Astrocyte of the cerebellum (primary cell): ENCODE measurements around the gene SLC10A7.

Experiments
- DNase-seq: peaks from one replicate; pipeline ENCODE4 v3.0.0-alpha.2; 2011; ENCODE audit warnings: low read depth
- H3K4me3 ChIP-seq: 2 replicates; pipeline ENCODE4 v1.5.1; 2011; ENCODE audit warnings: mild to moderate bottlenecking, low read depth, low read length, moderate library complexity
- in situ Hi-C: cut with HindIII; loops from 2 replicates; pipeline ENCODE4 v1.10.0; 2017; ENCODE audit warnings: low sequenced_read_pairs
- TF ChIP-seq, protein P1 (sequence below): IDR thresholded peaks from 2 replicates; pipeline ENCODE4 v1.5.1; 2012; ENCODE audit warnings: low read length, low read depth, moderate library complexity, mild to moderate bottlenecking; ENCODE audit errors: missing control alignments

Gene SLC10A7

DNA sequence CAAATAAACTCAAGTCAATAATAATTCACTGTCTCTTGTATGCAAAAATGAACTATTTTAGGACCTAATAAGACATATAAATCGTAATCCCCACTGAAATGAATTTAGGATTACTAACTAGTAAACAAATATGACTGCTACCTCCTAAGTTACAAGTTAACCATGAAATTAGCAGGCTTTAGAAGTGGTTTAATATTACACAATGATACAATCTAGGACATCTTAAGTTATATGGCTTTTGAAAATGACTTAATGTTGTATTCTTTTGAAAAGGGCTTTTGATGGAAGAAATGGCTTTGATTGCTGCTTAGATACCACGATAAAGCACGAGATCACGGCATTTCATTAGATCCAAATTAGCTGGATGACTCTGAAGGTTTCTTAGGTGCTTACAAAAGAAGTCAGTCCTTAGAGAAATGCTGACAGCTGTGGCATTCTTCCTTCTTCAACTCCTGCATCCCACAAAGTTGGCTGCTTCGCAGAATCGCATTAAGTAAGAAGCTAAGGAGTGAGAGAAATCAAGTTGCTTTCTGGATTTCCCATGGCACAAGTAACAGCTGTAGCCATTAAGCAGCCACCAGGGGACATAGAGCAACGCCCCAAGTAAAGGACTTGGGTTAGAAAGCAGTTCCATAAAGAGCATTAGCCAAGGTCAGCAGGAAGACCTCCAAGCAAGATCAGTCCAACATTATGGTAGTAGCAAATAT is 6.9 kb downstream of the SLC10A7 start:
- H3K4me3 ChIP-seq: no peak overlapping the region
- TF ChIP-seq, protein P1, sequence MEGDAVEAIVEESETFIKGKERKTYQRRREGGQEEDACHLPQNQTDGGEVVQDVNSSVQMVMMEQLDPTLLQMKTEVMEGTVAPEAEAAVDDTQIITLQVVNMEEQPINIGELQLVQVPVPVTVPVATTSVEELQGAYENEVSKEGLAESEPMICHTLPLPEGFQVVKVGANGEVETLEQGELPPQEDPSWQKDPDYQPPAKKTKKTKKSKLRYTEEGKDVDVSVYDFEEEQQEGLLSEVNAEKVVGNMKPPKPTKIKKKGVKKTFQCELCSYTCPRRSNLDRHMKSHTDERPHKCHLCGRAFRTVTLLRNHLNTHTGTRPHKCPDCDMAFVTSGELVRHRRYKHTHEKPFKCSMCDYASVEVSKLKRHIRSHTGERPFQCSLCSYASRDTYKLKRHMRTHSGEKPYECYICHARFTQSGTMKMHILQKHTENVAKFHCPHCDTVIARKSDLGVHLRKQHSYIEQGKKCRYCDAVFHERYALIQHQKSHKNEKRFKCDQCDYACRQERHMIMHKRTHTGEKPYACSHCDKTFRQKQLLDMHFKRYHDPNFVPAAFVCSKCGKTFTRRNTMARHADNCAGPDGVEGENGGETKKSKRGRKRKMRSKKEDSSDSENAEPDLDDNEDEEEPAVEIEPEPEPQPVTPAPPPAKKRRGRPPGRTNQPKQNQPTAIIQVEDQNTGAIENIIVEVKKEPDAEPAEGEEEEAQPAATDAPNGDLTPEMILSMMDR: no peak
- in situ Hi-C loops: no loop called here

DNA sequence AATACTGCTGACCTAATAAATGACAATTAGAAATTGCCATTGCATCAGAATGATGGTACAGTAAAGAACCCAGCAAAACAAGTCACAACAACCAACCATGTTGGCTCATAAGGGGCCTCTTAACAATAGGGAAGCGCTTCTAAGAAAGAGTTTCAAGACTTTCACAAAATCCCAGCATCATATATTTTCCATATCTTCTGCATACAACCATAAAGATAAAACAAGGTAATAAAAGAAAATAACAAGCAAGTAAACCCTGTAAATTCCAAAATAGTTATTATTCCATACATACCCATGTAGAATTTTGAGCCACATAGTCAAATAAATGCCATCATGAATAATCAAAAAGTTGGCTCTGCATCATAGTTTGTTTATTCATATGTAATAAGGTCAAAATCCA is 8.2 kb downstream of the SLC10A7 start:
- TF ChIP-seq, protein P1: no peak
- H3K4me3 ChIP-seq: no peak overlapping the region
- in situ Hi-C loops: no loop called here
- no peak for DNase-seq

More for the DNA sequence above, 6.9 kb downstream of the SLC10A7 start:
- DNase-seq: no peak

DNA sequence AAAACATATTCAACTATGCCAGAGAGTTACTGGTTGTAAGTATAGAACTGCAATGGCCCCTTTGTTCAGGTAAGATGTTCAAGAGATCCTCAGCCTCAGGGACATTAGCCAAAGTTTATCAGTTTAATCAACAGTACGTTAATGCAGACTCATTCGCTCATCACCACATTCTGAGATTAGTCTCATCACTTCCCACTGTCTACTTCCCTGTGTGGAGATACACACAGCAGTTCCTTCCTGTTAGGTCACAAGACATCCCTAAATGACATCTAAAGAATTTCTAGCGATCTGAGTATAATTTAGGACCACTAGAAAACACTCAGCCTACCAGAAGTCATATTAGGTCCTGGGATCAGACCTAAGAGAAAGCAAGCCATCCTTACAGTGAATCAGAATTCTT is 10.4 kb downstream of the SLC10A7 start:
- in situ Hi-C loops: no loop called here
- no peak for DNase-seq
- TF ChIP-seq, protein P1: no peak
- no peak overlapping the region for H3K4me3 ChIP-seq

DNA sequence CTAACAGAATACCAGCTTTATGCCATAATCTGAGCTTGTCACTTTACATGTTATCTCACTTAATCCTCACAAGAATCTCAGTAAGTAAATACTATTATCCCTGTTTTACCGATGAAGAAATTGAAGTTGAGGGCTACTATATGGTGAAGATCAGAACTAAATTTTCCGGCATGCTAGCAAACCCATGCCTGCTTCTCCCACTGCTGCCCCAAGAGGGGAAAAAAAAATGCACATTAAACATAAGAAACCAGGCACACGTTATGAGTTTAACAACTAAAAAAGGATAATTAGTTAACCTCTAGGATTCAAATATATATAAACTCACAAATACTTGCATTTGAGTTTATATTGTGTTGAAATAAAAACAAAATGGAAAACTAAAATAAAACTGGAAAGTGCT is 10.8 kb downstream of the SLC10A7 start:
- in situ Hi-C loops: no loop called here
- DNase-seq: no peak
- H3K4me3 ChIP-seq: no peak overlapping the region
- TF ChIP-seq, protein P1: peak; percentile 14

DNA sequence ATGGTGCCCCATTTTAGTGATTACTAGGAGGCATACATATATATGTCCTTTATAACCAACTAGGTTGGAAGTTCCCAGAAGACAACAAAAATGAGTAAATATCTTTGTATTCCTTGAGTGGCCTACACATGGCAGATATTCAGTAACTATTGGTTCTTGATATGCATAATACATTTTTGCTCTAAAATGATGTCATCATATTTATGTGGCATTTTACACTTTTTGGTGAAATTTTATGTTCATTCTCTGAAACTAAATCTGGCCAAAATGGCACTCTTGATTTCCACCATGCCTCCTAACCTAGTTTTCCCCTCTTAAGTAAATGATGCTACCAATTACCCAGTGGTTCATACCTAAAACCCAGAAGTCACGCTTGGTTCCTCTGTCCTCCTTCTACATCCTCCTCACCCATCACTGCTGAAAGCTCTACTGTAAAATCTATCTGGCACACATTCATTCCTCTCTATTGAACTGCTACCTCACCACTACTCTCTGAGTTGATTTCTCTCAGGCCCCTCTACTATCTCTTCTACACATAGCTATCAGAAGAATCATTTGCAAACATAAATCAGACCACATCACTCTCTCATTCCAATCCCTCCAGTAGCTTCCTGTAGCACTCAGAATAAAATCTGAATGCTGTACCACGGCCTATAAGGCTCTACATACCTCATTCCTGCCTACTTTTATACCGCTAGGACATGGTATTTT is 13.4 kb downstream of the SLC10A7 start:
- in situ Hi-C loops: no loop called here
- DNase-seq: no peak
- H3K4me3 ChIP-seq: no peak overlapping the region
- TF ChIP-seq, protein P1: no peak

DNA sequence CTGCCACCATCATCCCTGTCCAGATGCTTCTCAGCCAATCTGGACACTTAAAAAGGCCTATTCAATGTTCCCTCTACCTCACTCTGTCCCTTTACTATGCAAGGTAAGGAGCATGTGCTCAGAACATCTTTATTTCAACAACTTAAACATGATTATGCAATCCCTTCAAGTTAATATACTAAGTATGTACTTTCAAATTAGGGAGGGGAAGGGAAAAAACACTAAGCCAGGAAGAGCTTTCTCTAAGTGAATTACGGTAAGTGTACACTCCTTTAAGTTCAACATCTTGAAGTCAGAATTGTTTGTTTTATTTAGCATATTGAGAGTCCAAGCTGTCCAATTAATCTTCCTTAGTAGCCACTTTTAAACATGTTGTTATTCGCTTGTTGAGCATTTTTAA is 14.1 kb downstream of the SLC10A7 start:
- H3K4me3 ChIP-seq: no peak overlapping the region
- TF ChIP-seq, protein P1: no peak
- in situ Hi-C loops: no loop called here
- DNase-seq: no peak
